Esophagus muscularis mucosa (tissue), 4 donors: Measurements from ENCODE around the gene OSBP2. TPM values are rescaled to one million over a fixed set of nuclear protein-coding genes. Genes with fewer than 3 reads are reported as not detected.

Experiments used
- DNase-seq: peaks from one replicate; pipeline ENCODE4 v3.0.0-alpha.2; 2017; ENCODE audit errors: extremely low spot score
- H3K27ac ChIP-seq, 4 donors: fragments of 200-600 bp; sonication (generic); replicated peaks in 1 of 4; 1 replicate in 3 of 4; 2 replicates in 1 of 4; pipeline ENCODE4 v1.5.1; 2016 to 2019; ENCODE audit warnings: mild to moderate bottlenecking in 1 of 4
- H3K27me3 ChIP-seq, 4 donors: fragments of 200-600 bp; sonication (generic); one replicate each; pipeline versions ENCODE4 v1.5.1 to v1.6.0; 2016 to 2019
- H3K36me3 ChIP-seq, 4 donors: fragments of 200-600 bp; sonication (generic); one replicate each; pipeline ENCODE4 v1.5.1; 2016 to 2019
- H3K4me1 ChIP-seq, 4 donors: fragments of 200-600 bp; sonication (generic); one replicate each; pipeline ENCODE4 v1.5.1; 2016 to 2019
- H3K4me3 ChIP-seq, 4 donors: fragments of 200-600 bp; sonication (generic); 1 replicate in 2 of 4; 2 replicates in 2 of 4; pipeline ENCODE4 v1.5.1; 2016 to 2019; ENCODE audit warnings: mild to moderate bottlenecking in 4 of 4, moderate library complexity in 1 of 4
- H3K9me3 ChIP-seq, 4 donors: fragments of 200-600 bp; sonication (generic); 1 replicate in 3 of 4; 2 replicates in 1 of 4; pipeline ENCODE4 v1.5.1; 2016 to 2019
- EP300 ChIP-seq: sonication (generic); formaldehyde crosslinking; IDR thresholded peaks from one replicate; pipeline ENCODE4 v1.6.1; 2017; ENCODE audit warnings: antibody characterized with exemption
- POLR2A ChIP-seq: fragments of 450-650 bp; IDR thresholded peaks from one replicate; pipeline ENCODE4 v1.6.1; 2017; ENCODE audit warnings: antibody characterized with exemption, moderate library complexity, mild to moderate bottlenecking, low read depth
- POLR2AphosphoS5 ChIP-seq, 2 donors: sonication (generic); formaldehyde crosslinking; IDR thresholded peaks; one replicate each; pipeline ENCODE4 v1.6.1; 2017; ENCODE audit warnings: antibody characterized with exemption in 2 of 2
- WGBS: methylation state at CpG from one replicate; pipeline ENCODE4 v1.1.5; 2018; 5-methylcytosine and 5-hydroxymethylcytosine counted together
- intact Hi-C: fragments of 100-400 bp; cut with DNase I; formaldehyde crosslinking; loops from one replicate; pipeline ENCODE4 v1.15.1; 2023
- total RNA-seq, 4 donors: library from RNA; depleted of rRNA; stranded (reverse); fragments of >200 nt; gene quantifications; one replicate each; pipeline versions ENCODE4 v1.1.0 to v1.2.1, GENCODE V29; 2016
- TF ChIP-seq, protein P1 (sequence below), 3 experiments: fragments of 200-600 bp in 2 of 3; fragments of 450-650 bp in 1 of 3; sonication (generic) in 2 of 3; IDR thresholded peaks; one replicate each; pipeline ENCODE4 v1.5.1; 2017 to 2019; ENCODE audit warnings: antibody characterized with exemption in 3 of 3, mild to moderate bottlenecking in 2 of 3, moderate library complexity in 1 of 3

OSBP2 gene
- total RNA-seq, 4 donors from 2014 or later, result 0.42 to 4.6 (median 2.9) TPM

GRCh38 chr22:30691204-30691603 is 3.5 kb upstream of the OSBP2 start:
- H3K4me3 ChIP-seq, result no peak overlapping the region
- no peaks in the 10 kb centered on the region for H3K36me3 ChIP-seq
- no peak for DNase-seq
- H3K27me3 ChIP-seq, result no peaks in the 10 kb centered on the region
- no peak for TF ChIP-seq POLR2AphosphoS5 (IDR thresholded peaks at IDR 0.05)
- no peak for TF ChIP-seq POLR2A
- no peak for TF ChIP-seq EP300
- TF ChIP-seq, protein P1, sequence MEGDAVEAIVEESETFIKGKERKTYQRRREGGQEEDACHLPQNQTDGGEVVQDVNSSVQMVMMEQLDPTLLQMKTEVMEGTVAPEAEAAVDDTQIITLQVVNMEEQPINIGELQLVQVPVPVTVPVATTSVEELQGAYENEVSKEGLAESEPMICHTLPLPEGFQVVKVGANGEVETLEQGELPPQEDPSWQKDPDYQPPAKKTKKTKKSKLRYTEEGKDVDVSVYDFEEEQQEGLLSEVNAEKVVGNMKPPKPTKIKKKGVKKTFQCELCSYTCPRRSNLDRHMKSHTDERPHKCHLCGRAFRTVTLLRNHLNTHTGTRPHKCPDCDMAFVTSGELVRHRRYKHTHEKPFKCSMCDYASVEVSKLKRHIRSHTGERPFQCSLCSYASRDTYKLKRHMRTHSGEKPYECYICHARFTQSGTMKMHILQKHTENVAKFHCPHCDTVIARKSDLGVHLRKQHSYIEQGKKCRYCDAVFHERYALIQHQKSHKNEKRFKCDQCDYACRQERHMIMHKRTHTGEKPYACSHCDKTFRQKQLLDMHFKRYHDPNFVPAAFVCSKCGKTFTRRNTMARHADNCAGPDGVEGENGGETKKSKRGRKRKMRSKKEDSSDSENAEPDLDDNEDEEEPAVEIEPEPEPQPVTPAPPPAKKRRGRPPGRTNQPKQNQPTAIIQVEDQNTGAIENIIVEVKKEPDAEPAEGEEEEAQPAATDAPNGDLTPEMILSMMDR (IDR thresholded peaks at IDR 0.05), result no peak
- 68% methylated on average over 1 of the region's 1 CpG for WGBS
- peaks cover 14 to 20% (median 16%) of the 10 kb centered on the region in 4 donors for H3K4me1 ChIP-seq
- intact Hi-C loops, result loop anchor here (10.0 kb wide), 1 partner anchor 64 kb away; no protein-coding TSS in a partner anchor
- no peak overlapping the region for H3K27ac ChIP-seq
- no peaks in the 10 kb centered on the region for H3K9me3 ChIP-seq

DNA sequence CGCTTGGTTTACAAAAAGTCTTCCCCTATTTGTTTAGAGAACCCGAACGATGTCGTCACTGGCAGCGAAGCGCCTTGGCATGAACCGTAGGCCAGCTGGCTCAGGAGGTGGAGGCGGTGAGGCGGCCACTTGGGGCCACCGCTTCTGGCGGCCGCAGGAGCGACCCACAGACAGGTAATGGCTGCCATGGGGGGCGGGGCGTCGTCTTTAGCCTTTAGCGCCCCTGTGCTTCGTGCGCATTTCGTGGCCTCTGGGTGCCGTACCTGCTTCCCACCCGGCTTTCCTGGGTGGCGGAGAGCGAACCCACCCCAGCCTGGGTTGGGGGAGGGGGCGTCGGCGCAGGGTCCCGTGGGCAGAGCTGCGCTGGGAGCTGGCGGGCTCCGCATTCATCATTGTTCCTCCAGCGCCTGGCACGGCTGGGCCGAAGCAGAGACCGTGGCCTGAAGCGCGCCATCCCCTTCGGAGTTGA is 469 bp upstream of the OSBP2 start:
- 1% methylated on average over 9 of the region's 38 CpGs for WGBS
- intact Hi-C loops, result loop anchor here (10.0 kb wide), 1 partner anchor 61 kb away; no protein-coding TSS in a partner anchor

GRCh38 chr22:30695351-30695851 is 727 bp downstream of the OSBP2 start:
- 69% methylated on average over 7 of the region's 15 CpGs for WGBS
- Histone ChIP-seq H3K9me3 (no peaks in the 10 kb centered on the region), H3K27ac (no peak overlapping the region), H3K4me3 (peak overlapping the region; percentile 60 to 77 (median 64)), H3K27me3 (no peaks in the 10 kb centered on the region), H3K4me1 (peaks cover 14 to 20% (median 16%) of the 10 kb centered on the region in 4 donors), H3K36me3 (no peaks in the 10 kb centered on the region)
- DNase-seq, result no peak
- TF ChIP-seq, protein P1 (IDR thresholded peaks at IDR 0.05), result no peak
- TF ChIP-seq POLR2AphosphoS5 (IDR thresholded peaks at IDR 0.05) (no peak), EP300 (no peak), POLR2A (no peak)
- intact Hi-C loops, result loop anchor here (10.0 kb wide), 1 partner anchor 59 kb away; no protein-coding TSS in a partner anchor

More for the DNA sequence above, 469 bp upstream of the OSBP2 start:
- DNase-seq, result no peak
- Histone ChIP-seq H3K4me1 (peaks cover 14 to 20% (median 16%) of the 10 kb centered on the region in 4 donors), H3K36me3 (no peaks in the 10 kb centered on the region), H3K27me3 (no peaks in the 10 kb centered on the region), H3K9me3 (no peaks in the 10 kb centered on the region), H3K27ac (peak overlapping the region in 2 of 4 donors; percentile 39 to 52), H3K4me3 (peak overlapping the region; percentile 60 to 77 (median 64))
- TF ChIP-seq, protein P1 (IDR thresholded peaks at IDR 0.05), result no peak
- TF ChIP-seq POLR2A (no peak), EP300 (no peak), POLR2AphosphoS5 (IDR thresholded peaks at IDR 0.05) (no peak)

- WGBS, result 94% methylated on average over 6 of the region's 7 CpGs
- Histone ChIP-seq H3K36me3 (no peaks in the 10 kb centered on the region), H3K4me1 (peaks cover 14 to 20% (median 16%) of the 10 kb centered on the region in 4 donors), H3K4me3 (no peak overlapping the region), H3K9me3 (no peaks in the 10 kb centered on the region), H3K27me3 (no peaks in the 10 kb centered on the region), H3K27ac (no peak overlapping the region)
- TF ChIP-seq, protein P1 (IDR thresholded peaks at IDR 0.05), result no peak
- no peak for TF ChIP-seq POLR2A
- no peak for TF ChIP-seq EP300
- TF ChIP-seq POLR2AphosphoS5 (IDR thresholded peaks at IDR 0.05), result no peak
- DNase-seq, result no peak
- intact Hi-C loops, result loop anchor here (10.0 kb wide), 1 partner anchor 59 kb away; no protein-coding TSS in a partner anchor
Observed at GRCh38 chr22:30695871-30696655, 1.4 kb downstream of the OSBP2 start.
